ENCODE results near the gene NAA15. TPM values are rescaled to one million over a fixed set of nuclear protein-coding genes. Genes with fewer than 3 reads are reported as not detected.
A peak's percentile ranks its signal among the peaks of the same experiment; 100 is the strongest.

Gene NAA15
- total RNA-seq, 1 donor from 2014 or later: 33.1 TPM

- H3K27me3 ChIP-seq (ENCODE audit: low read depth): no peaks in the 10 kb centered on the region
- TF ChIP-seq CTCF (IDR thresholded peaks at IDR 0.05; ENCODE audit: borderline replicate concordance): peak; percentile 76
- intact Hi-C loops (cut with micrococcal nuclease): loop anchor here (10.0 kb wide), 1 partner anchor 89 kb away; no protein-coding TSS in a partner anchor
Observed at GRCh38 chr4:139416073-139416673, 114.9 kb downstream of the NAA15 start.

GRCh38 chr4:139419388-139419914 is 118.1 kb downstream of the NAA15 start:
- intact Hi-C loops (cut with micrococcal nuclease): loop anchor here (10.0 kb wide), 1 partner anchor 85 kb away; no protein-coding TSS in a partner anchor
- no peaks in the 10 kb centered on the region for H3K27me3 ChIP-seq (ENCODE audit: low read depth)
- H3K9me3 ChIP-seq (replicated peaks): peaks cover 34% of the 10 kb centered on the region
- peak overlapping the region; percentile 11 for H3K4me3 ChIP-seq
- H3K27ac ChIP-seq (replicated peaks): peak overlapping the region; percentile 60
- H3K4me1 ChIP-seq: peaks cover 7% of the 10 kb centered on the region
- DNase-seq: peak; percentile 18
- no peak for TF ChIP-seq CTCF (IDR thresholded peaks at IDR 0.05; ENCODE audit: borderline replicate concordance)
- no peaks in the 10 kb centered on the region for H3K36me3 ChIP-seq

More at GRCh38 chr4:139416073-139416673, 114.9 kb downstream of the NAA15 start:
- no peaks in the 10 kb centered on the region for H3K36me3 ChIP-seq
- H3K4me3 ChIP-seq: no peak overlapping the region
- DNase-seq: no peak
- peaks cover 25% of the 10 kb centered on the region for H3K9me3 ChIP-seq (replicated peaks)
- H3K27ac ChIP-seq (replicated peaks): no peak overlapping the region
- H3K4me1 ChIP-seq: peaks cover 7% of the 10 kb centered on the region

GRCh38 chr4:139420652-139421051 is 119.3 kb downstream of the NAA15 start:
- no peak for DNase-seq
- Histone ChIP-seq H3K9me3 (replicated peaks) (peaks cover 25% of the 10 kb centered on the region), H3K27me3 (ENCODE audit: low read depth) (no peaks in the 10 kb centered on the region), H3K27ac (replicated peaks) (peak overlapping the region; percentile 60), H3K4me3 (no peak overlapping the region), H3K4me1 (peaks cover 7% of the 10 kb centered on the region), H3K36me3 (no peaks in the 10 kb centered on the region)
- intact Hi-C loops (cut with micrococcal nuclease): no loop called here
- TF ChIP-seq CTCF (IDR thresholded peaks at IDR 0.05; ENCODE audit: borderline replicate concordance): no peak

GRCh38 chr4:139436122-139436521 is 134.8 kb downstream of the NAA15 start:
- no peak for TF ChIP-seq CTCF (IDR thresholded peaks at IDR 0.05; ENCODE audit: borderline replicate concordance)
- intact Hi-C loops (cut with micrococcal nuclease): no loop called here
- Histone ChIP-seq H3K36me3 (peaks cover 11% of the 10 kb centered on the region), H3K4me3 (no peak overlapping the region), H3K27me3 (ENCODE audit: low read depth) (no peaks in the 10 kb centered on the region), H3K9me3 (replicated peaks) (peaks cover 46% of the 10 kb centered on the region), H3K27ac (replicated peaks) (no peak overlapping the region), H3K4me1 (no peaks in the 10 kb centered on the region)
- DNase-seq: no peak

GRCh38 chr4:139438141-139438540 is 136.8 kb downstream of the NAA15 start:
- intact Hi-C loops (cut with micrococcal nuclease): no loop called here
- no peaks in the 10 kb centered on the region for H3K4me1 ChIP-seq
- H3K9me3 ChIP-seq (replicated peaks): peaks cover 46% of the 10 kb centered on the region
- no peak overlapping the region for H3K27ac ChIP-seq (replicated peaks)
- no peak for TF ChIP-seq CTCF (IDR thresholded peaks at IDR 0.05; ENCODE audit: borderline replicate concordance)
- no peak for DNase-seq
- peaks cover 11% of the 10 kb centered on the region for H3K36me3 ChIP-seq
- no peak overlapping the region for H3K4me3 ChIP-seq
- H3K27me3 ChIP-seq (ENCODE audit: low read depth): no peaks in the 10 kb centered on the region

Data from left ventricle myocardium inferior (tissue), 1 donor.